ENCODE measurements around the gene TPSD1.

Gene TPSD1

GRCh38 chr16:1301562-1301961, 45.7 kb downstream of the TPSD1 start:
- DNase-seq, result no peak

- no peak for DNase-seq
These were observed 50.0 kb downstream of the TPSD1 start for GRCh38 chr16:1305823-1306222.

GRCh38 chr16:1306334-1306733, 50.5 kb downstream of the TPSD1 start:
- no peak for DNase-seq

DNA sequence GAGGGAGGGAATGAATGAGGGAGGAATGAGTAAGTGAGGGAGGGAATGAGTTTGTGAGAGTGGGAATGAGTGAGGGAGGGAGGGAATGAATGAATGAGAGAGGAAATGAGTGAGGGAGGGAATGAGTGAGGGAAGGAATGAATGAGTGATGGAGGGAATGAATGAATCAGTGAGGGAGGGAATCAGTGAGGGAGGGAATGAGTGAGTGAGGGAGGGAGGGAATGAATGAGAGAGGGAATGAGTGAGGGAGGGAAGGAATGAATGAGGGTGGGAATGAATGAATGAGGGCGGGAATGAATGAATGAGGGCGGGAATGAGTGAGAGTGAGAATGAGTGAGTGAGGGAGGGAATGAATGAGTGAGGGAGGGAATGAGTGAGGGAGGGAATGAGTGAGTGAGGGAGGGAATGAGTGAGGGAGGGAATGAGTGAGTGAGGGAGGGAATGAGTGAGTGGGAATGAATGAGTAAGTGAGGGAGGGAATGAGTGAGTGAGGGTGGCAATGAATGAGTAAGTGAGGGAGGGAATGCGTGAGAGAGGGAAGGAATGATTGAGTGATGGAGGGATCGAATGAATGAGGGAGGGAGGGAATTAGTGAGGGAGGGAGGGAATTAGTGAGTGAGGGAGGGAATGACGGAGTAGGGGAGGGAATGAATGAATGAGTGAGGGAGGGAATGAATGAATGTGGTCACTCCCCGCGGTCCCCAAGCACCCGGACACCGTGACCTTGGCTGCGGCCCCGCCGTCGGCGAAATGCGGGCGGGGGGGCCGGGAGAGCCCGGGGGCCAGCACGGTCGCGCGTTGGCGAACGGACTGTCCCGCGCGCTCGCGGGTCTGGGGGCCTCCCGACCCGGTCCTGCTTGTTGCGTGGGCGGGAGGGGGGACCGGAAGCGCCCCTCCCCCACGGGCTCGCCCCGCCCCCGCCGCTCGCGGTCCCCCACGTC, 52.4 kb downstream of the TPSD1 start:
- no peak for DNase-seq
